Spleen (tissue), 7 donors: ENCODE measurements around the gene FLNB.

Source experiments
- CTCF ChIP-seq, 11 experiments: fragments of 200-600 bp in 7 of 11; fragments of 450-650 bp in 4 of 11; sonication (generic) in 4 of 11; IDR thresholded peaks in 8 of 11; conservative IDR thresholded peaks in 3 of 11; 1 replicate in 7 of 11; 2 replicates in 4 of 11; pipeline versions ENCODE4 v1.4.0 to v1.8.0; 2016 to 2021; ENCODE audit warnings: antibody characterized with exemption in 11 of 11, inconsistent platforms in 4 of 11, mild to moderate bottlenecking in 1 of 11
- POLR2A ChIP-seq, 3 donors: fragments of 450-650 bp; IDR thresholded peaks; one replicate each; pipeline ENCODE4 v1.5.1; 2017; ENCODE audit warnings: antibody characterized with exemption in 3 of 3, mild to moderate bottlenecking in 1 of 3
- POLR2AphosphoS5 ChIP-seq, 3 donors: sonication (generic); formaldehyde crosslinking; IDR thresholded peaks; one replicate each; pipeline ENCODE4 v1.5.1; 2017; ENCODE audit warnings: antibody characterized with exemption in 3 of 3
- donor health status: DM: no; HTN: no; CAD: no; lungs with moderate emphysema.
- donor health status: DM: no; HTN: no; CAD: no.
- donor health status: DM: no; HTN: no; CAD: no.

- TF ChIP-seq POLR2AphosphoS5 (IDR thresholded peaks at IDR 0.05) (no peak), CTCF (IDR thresholded peaks at IDR 0.05 in 8 of 11, conservative IDR thresholded peaks at IDR 0.05 in 3 of 11) (no peak), POLR2A (IDR thresholded peaks at IDR 0.05) (no peak)
These were observed 44.3 kb upstream of the FLNB start for GRCh38 chr3:57963811-57964346.
